Neural progenitor cell (in vitro differentiated cells): Measurements from ENCODE around the gene HDAC4. TPM values are rescaled to one million over a fixed set of nuclear protein-coding genes. Genes with fewer than 3 reads are reported as not detected.
"Not testable (repeated sequence)": the region's sequence is repeated elsewhere in the genome, so short reads cannot be mapped to it uniquely, and the experiment has no call there.

ENCODE experiments used
- DNase-seq: peaks from one replicate; pipeline ENCODE4 v3.0.0-alpha.2; 2016; ENCODE audit warnings: low spot score
- H2AFZ ChIP-seq: fragments of 200-600 bp; sonication (generic); replicated peaks from 2 replicates; pipeline ENCODE4 v1.6.1; 2016; ENCODE audit warnings: antibody characterized with exemption
- H3F3A ChIP-seq: fragments of 200-600 bp; sonication (generic); 2 replicates; pipeline ENCODE4 v1.6.1; 2016; ENCODE audit warnings: antibody characterized with exemption, low read depth
- H3K27ac ChIP-seq: fragments of 200-600 bp; sonication (generic); 2 replicates; pipeline ENCODE4 v1.5.1; 2016; ENCODE audit warnings: mild to moderate bottlenecking
- H3K27me3 ChIP-seq: fragments of 200-600 bp; sonication (generic); 2 replicates; pipeline ENCODE4 v1.6.1; 2016; ENCODE audit warnings: mild to moderate bottlenecking, moderate library complexity
- H3K36me3 ChIP-seq: fragments of 200-600 bp; sonication (generic); 2 replicates; pipeline ENCODE4 v1.5.1; 2016
- H3K4me1 ChIP-seq: fragments of 200-600 bp; sonication (generic); 2 replicates; pipeline ENCODE4 v1.6.1; 2016; ENCODE audit warnings: mixed run types
- H3K4me2 ChIP-seq: fragments of 200-600 bp; sonication (generic); 2 replicates; pipeline ENCODE4 v1.6.1; 2016
- H3K4me3 ChIP-seq: fragments of 200-600 bp; sonication (generic); 2 replicates; pipeline ENCODE4 v1.5.1; 2016
- H3K79me2 ChIP-seq: fragments of 200-600 bp; sonication (generic); 2 replicates; pipeline ENCODE4 v1.6.1; 2016; ENCODE audit warnings: low read depth
- H3K9ac ChIP-seq: fragments of 200-600 bp; sonication (generic); 2 replicates; pipeline ENCODE4 v1.6.1; 2016
- H3K9me3 ChIP-seq: fragments of 200-600 bp; sonication (generic); 2 replicates; pipeline ENCODE4 v1.5.1; 2016; ENCODE audit warnings: low read depth
- H4K20me1 ChIP-seq: fragments of 200-600 bp; sonication (generic); 2 replicates; pipeline ENCODE4 v1.6.1; 2016; ENCODE audit warnings: low read depth
- H3K27ac Mint-ChIP-seq: 3 replicates; pipeline ENCODE4 v1.8.0; 2021; ENCODE audit warnings: mixed read lengths
- H3K27me3 Mint-ChIP-seq: 2 replicates; pipeline ENCODE4 v1.8.0; 2022; ENCODE audit warnings: low read depth, mild to moderate bottlenecking, inconsistent platforms, moderate library complexity, mixed read lengths; ENCODE audit not compliant: insufficient read depth
- H3K36me3 Mint-ChIP-seq: 3 replicates; pipeline ENCODE4 v1.8.0; 2021; ENCODE audit warnings: mixed read lengths
- H3K4me1 Mint-ChIP-seq: 3 replicates; pipeline ENCODE4 v1.8.0; 2021; ENCODE audit warnings: mixed read lengths
- H3K4me3 Mint-ChIP-seq: 3 replicates; pipeline ENCODE4 v1.8.0; 2021; ENCODE audit warnings: mild to moderate bottlenecking, moderate library complexity, mixed read lengths
- H3K9me3 Mint-ChIP-seq: 3 replicates; pipeline ENCODE4 v1.8.0; 2020; ENCODE audit warnings: mixed read lengths
- CTCF ChIP-seq: fragments of 200-600 bp; sonication (generic); IDR thresholded peaks from 2 replicates; pipeline ENCODE4 v1.5.1; 2017; ENCODE audit warnings: antibody characterized with exemption, mild to moderate bottlenecking
- EZH2 ChIP-seq: fragments of 200-600 bp; sonication (generic); IDR thresholded peaks from 2 replicates; pipeline ENCODE4 v1.6.1; 2017; ENCODE audit warnings: antibody characterized with exemption, mild to moderate bottlenecking, moderate library complexity
- EZH2phosphoT487 ChIP-seq: fragments of 200-600 bp; sonication (generic); IDR thresholded peaks from 2 replicates; pipeline ENCODE4 v1.6.1; 2017; ENCODE audit warnings: antibody characterized with exemption
- total RNA-seq: library from RNA; depleted of rRNA; stranded (reverse); fragments of >200 nt; gene quantifications from 2 replicates; pipeline ENCODE4 v1.2.3, GENCODE V29; 2015; ENCODE audit warnings: low replicate concordance

HDAC4 gene
- total RNA-seq, 1 donor from 2014 or later, result 36.0 TPM

DNA sequence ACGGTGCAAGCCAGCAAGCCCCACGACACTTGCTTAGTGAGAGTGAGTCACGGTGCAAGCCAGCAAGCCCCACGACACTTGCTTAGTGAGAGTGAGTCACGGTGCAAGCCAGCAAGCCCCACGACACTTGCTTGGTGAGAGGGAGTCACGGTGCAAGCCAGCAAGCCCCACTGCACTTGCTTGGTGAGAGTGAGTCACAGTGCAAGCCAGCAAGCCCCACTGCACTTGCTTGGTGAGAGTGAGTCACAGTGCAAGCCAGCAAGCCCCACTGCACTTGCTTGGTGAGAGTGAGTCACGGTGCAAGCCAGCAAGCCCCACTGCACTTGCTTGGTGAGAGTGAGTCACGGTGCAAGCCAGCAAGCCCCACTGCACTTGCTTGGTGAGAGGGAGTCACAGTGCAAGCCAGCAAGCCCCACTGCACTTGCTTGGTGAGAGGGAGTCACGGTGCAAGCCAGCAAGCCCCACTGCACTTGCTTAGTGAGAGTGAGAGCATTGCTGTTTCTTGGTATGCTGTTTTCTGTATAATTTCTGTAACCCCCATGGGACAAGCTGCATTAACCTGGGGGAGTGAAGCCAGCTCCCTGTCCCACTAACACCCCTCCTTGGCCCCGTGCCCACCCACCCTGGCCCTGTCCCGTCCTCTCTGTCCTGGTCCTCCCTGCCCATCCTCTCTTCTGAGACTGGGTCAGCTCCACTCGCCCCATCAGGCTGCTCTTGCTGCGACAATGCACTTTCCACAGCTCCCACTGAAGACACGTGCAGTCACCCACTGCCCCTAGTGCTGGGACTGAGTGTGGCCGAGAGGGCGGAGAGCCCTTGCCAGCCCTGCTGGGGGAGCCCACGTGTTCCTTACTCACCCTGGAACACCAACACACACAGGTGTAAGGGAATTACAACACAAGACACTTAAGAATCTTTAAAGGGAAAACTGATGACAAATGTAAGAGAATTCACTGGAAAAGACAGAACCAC lies 331.2 kb downstream of the HDAC4 start:
- H3K4me2 ChIP-seq, H3K4me3 ChIP-seq: not testable (repeated sequence)
- peak overlapping the region; percentile 64 for H3K27ac Mint-ChIP-seq

DNA sequence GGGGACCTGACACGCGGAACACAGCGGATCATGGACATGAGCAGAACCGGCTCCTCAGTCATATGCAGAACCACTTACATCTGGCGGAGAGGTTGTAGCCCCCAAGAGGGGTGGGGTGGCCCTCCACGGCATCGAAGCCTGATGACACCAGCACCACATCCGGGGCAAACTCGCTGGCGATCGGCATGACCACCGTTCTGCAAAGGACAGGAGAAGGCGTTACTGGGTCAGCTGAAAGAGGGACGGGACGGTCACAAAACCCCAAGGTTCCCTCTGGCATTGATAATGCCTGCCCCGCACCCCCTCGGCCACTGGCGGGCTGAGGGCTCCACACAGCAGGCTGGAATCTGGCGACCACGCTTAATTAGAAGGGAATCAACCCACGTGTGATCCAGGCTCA lies 332.4 kb downstream of the HDAC4 start:
- H3K36me3 ChIP-seq, result no peaks in the 10 kb centered on the region
- Mint-ChIP-seq H3K4me1 (no peaks in the 10 kb centered on the region), H3K36me3 (peaks cover 17% of the 10 kb centered on the region), H3K27me3 (peaks cover 5% of the 10 kb centered on the region), H3K4me3 (no peak overlapping the region), H3K27ac (no peak overlapping the region), H3K9me3 (no peaks in the 10 kb centered on the region)
- no peak overlapping the region for H3K9ac ChIP-seq
- H4K20me1 ChIP-seq, result no peaks in the 10 kb centered on the region
- TF ChIP-seq EZH2, result no peak
- H3K4me2 ChIP-seq, result no peak overlapping the region
- H3K27ac ChIP-seq, result no peak overlapping the region
- DNase-seq, result no peak
- H3K27me3 ChIP-seq, result no peaks in the 10 kb centered on the region
- H3F3A ChIP-seq, result no peaks in the 10 kb centered on the region
- no peak overlapping the region for H2AFZ ChIP-seq
- H3K79me2 ChIP-seq, result no peaks in the 10 kb centered on the region
- no peaks in the 10 kb centered on the region for H3K4me1 ChIP-seq
- H3K4me3 ChIP-seq, result no peak overlapping the region
- H3K9me3 ChIP-seq, result no peaks in the 10 kb centered on the region

More for the DNA sequence above, 331.2 kb downstream of the HDAC4 start:
- H3K9me3 ChIP-seq, H2AFZ ChIP-seq, H3K4me1 ChIP-seq, H3K27me3 ChIP-seq, DNase-seq, H3K36me3 ChIP-seq, H3K27ac ChIP-seq, H3K27me3 Mint-ChIP-seq, H4K20me1 ChIP-seq, H3K9ac ChIP-seq, H3K9me3 Mint-ChIP-seq, H3F3A ChIP-seq, H3K79me2 ChIP-seq, H3K4me1 Mint-ChIP-seq: not testable (repeated sequence)
- peaks cover 17% of the 10 kb centered on the region for H3K36me3 Mint-ChIP-seq
- peak; percentile 38 for TF ChIP-seq CTCF
- H3K4me3 Mint-ChIP-seq, result peak overlapping the region; percentile 54

GRCh38 chr2:239067196-239067865 lies 333.5 kb downstream of the HDAC4 start:
- Histone ChIP-seq H3K4me1 (no peaks in the 10 kb centered on the region), H2AFZ (no peak overlapping the region), H3K4me3 (no peak overlapping the region), H3K36me3 (no peaks in the 10 kb centered on the region), H3K27me3 (no peaks in the 10 kb centered on the region), H3F3A (no peaks in the 10 kb centered on the region), H3K9ac (no peak overlapping the region), H3K9me3 (no peaks in the 10 kb centered on the region), H3K27ac (no peak overlapping the region), H3K4me2 (no peak overlapping the region), H3K79me2 (no peaks in the 10 kb centered on the region), H4K20me1 (no peaks in the 10 kb centered on the region)
- Mint-ChIP-seq H3K27me3 (peaks cover 5% of the 10 kb centered on the region), H3K4me1 (no peaks in the 10 kb centered on the region), H3K27ac (no peak overlapping the region), H3K9me3 (no peaks in the 10 kb centered on the region), H3K36me3 (peaks cover 14% of the 10 kb centered on the region), H3K4me3 (no peak overlapping the region)
- no peak for DNase-seq
- TF ChIP-seq EZH2phosphoT487 (no peak), CTCF (no peak), EZH2 (no peak)

DNA sequence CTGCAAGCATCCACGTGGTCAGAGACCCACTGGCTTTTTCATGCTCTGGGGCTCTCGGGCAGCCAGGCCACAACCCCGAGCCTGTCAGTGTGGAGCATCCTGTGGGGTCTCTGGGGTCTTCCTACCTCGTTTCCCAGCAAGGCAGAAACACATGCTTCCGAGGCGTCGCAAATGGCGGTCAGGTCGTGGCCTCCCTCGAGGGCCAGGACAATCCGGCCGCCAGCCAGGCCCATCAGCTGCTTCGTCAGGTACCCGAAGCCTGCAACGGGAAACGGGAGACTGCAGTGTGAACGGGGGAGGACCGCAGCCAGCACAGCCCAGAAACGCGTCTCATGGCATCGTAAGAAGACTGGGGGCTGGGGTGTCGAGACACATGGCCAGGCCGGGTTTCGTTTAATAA lies 334.2 kb downstream of the HDAC4 start:
- no peak for DNase-seq
- H3K36me3 ChIP-seq, result no peaks in the 10 kb centered on the region
- no peak overlapping the region for H3K4me3 Mint-ChIP-seq
- H2AFZ ChIP-seq, result no peak overlapping the region
- peaks cover 12% of the 10 kb centered on the region for H3K36me3 Mint-ChIP-seq
- no peak for TF ChIP-seq CTCF
- TF ChIP-seq EZH2phosphoT487, result no peak
- TF ChIP-seq EZH2, result no peak
- no peaks in the 10 kb centered on the region for H3K9me3 Mint-ChIP-seq
- no peaks in the 10 kb centered on the region for H4K20me1 ChIP-seq
- peaks cover 6% of the 10 kb centered on the region for H3K27me3 Mint-ChIP-seq
- H3K79me2 ChIP-seq, result no peaks in the 10 kb centered on the region
- no peaks in the 10 kb centered on the region for H3F3A ChIP-seq
- H3K4me2 ChIP-seq, result no peak overlapping the region
- no peak overlapping the region for H3K4me3 ChIP-seq
- H3K9me3 ChIP-seq, result no peaks in the 10 kb centered on the region
- H3K27me3 ChIP-seq, result no peaks in the 10 kb centered on the region
- no peaks in the 10 kb centered on the region for H3K4me1 Mint-ChIP-seq
- H3K9ac ChIP-seq, result no peak overlapping the region
- no peak overlapping the region for H3K27ac Mint-ChIP-seq
- no peaks in the 10 kb centered on the region for H3K4me1 ChIP-seq
- H3K27ac ChIP-seq, result no peak overlapping the region
